Loucy (cell line): Measurements from ENCODE around the gene PAWR.

Experiments used
- CTCF ChIP-seq: fragments of 200-600 bp; sonication (generic); conservative IDR thresholded peaks from 2 replicates; pipeline ENCODE4 v1.5.1; 2014; ENCODE audit warnings: mild to moderate bottlenecking, antibody characterized with exemption, low read length
- EZH2phosphoT487 ChIP-seq: fragments of 200-600 bp; IDR thresholded peaks from 2 replicates; pipeline ENCODE4 v1.6.1; 2018; ENCODE audit warnings: antibody characterized with exemption, mild to moderate bottlenecking, moderate library complexity, borderline replicate concordance

DNA sequence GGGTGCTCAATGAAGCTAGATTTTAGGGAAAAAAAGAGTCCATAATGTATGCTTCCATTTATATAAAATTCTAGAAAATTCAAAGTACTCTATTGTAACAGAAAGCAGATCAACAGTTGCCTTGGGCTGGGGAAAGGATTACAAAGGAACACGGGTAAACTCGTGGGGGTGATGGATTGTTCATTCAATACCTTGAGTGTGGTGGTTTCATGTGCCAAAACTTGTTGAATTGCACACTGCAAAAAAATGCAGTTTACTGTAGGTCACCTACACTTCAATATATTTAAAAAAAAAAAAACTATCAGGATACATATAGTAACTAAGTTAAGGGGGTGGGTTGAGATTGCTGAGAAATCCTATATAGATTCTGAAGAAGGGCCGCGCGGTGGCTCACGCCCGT lies 33.6 kb downstream of the PAWR start:
- no peak for TF ChIP-seq CTCF
- no peak for TF ChIP-seq EZH2phosphoT487
